HCT116 (cell line): Measurements from ENCODE around the gene TMEM176B. TPM values are rescaled to one million over a fixed set of nuclear protein-coding genes. Genes with fewer than 3 reads are reported as not detected.

Experiments
- ATAC-seq: fragments of 200-7000 bp; cut with Tn5 transposase; 2 replicates; pipeline ENCODE4 v1.9.1; 2020; ENCODE audit warnings: mild to moderate bottlenecking, moderate library complexity
- BruUV-seq: library from RNA; stranded (reverse); fragments of 400-500 nt; replicated peaks from 2 replicates; lab custom pipeline; 2021; lab: Mats Ljungman, UMichigan
- CTCF ChIA-PET: fragments of 300-600 bp; sonication (Branson Sonifier 250); formaldehyde crosslinking; loops from one replicate; lab custom pipeline; 2021; ENCODE audit warnings: antibody characterized with exemption; lab: Charles Lee
- POLR2A ChIA-PET: fragments of 300-600, 350-600 bp; sonication (Branson Sonifier 250); formaldehyde crosslinking; loops from one replicate; lab custom pipeline; 2021; ENCODE audit warnings: antibody characterized with exemption; lab: Charles Lee
- RAD21 ChIA-PET, 2 experiments: fragments of 300-600 bp; sonication (Branson Sonifier 250); formaldehyde crosslinking; loops; one replicate each; lab custom pipeline; 2023; ENCODE audit warnings: low total read pairs in 2 of 2; ENCODE audit not compliant: uncharacterized antibody in 2 of 2, unreplicated experiment in 2 of 2, low non-redundant PET in 1 of 2; lab: Charles Lee
- DNase-seq: peaks from one replicate; pipeline ENCODE4 v3.0.0-alpha.2; 2010; ENCODE audit warnings: low read depth, low spot score
- H2AFZ ChIP-seq: fragments of 200-600 bp; shearing (Covaris generic), sonication (generic); 2 replicates; pipeline ENCODE4 v1.6.1; 2017; ENCODE audit warnings: low read depth, mixed run types, mixed read lengths, antibody characterized with exemption, low read length; ENCODE audit not compliant: poor library complexity, severe bottlenecking
- H3K27ac ChIP-seq: 2 replicates; pipeline ENCODE4 v1.5.1; 2012; ENCODE audit warnings: low read depth, low read length
- H3K27me3 ChIP-seq: fragments of 200-600 bp; sonication (generic); 2 replicates; pipeline ENCODE4 v1.6.1; 2016; ENCODE audit warnings: mixed run types, low read length, mixed read lengths; ENCODE audit not compliant: insufficient read depth
- H3K36me3 ChIP-seq, 2 experiments: fragments of 200-500 bp in 1 of 2; fragments of 200-600 bp in 1 of 2; sonication (Bioruptor generic) in 1 of 2; sonication (generic) in 1 of 2; 2 replicates each; pipeline versions ENCODE4 v1.5.1 to v1.6.1; 2014 to 2016; ENCODE audit warnings: low read length in 2 of 2, inconsistent platforms in 1 of 2, mixed read lengths in 1 of 2, mixed run types in 1 of 2; ENCODE audit not compliant: insufficient read depth in 2 of 2, control insufficient read depth in 1 of 2
- H3K4me1 ChIP-seq, 2 experiments: fragments of 200-600 bp in 1 of 2; sonication (generic) in 1 of 2; 2 replicates each; pipeline versions ENCODE4 v1.5.1 to v1.6.1; 2012 to 2017; ENCODE audit warnings: low read length in 2 of 2, inconsistent platforms in 1 of 2, mild to moderate bottlenecking in 1 of 2, mixed read lengths in 1 of 2, mixed run types in 1 of 2, moderate library complexity in 1 of 2; ENCODE audit not compliant: insufficient read depth in 2 of 2, control insufficient read depth in 1 of 2
- H3K4me2 ChIP-seq: fragments of 200-600 bp; sonication (generic); 2 replicates; pipeline ENCODE4 v1.6.1; 2017; ENCODE audit warnings: mixed run types, low read length, mixed read lengths
- H3K4me3 ChIP-seq, 2 experiments: fragments of 200-600 bp in 1 of 2; sonication (generic) in 1 of 2; replicated peaks in 1 of 2; 2 replicates each; pipeline ENCODE4 v1.5.1; 2011 to 2016; ENCODE audit warnings: low read length in 2 of 2, control low read depth in 1 of 2, low read depth in 1 of 2, mild to moderate bottlenecking in 1 of 2, mixed read lengths in 1 of 2, mixed run types in 1 of 2
- H3K79me2 ChIP-seq: fragments of 200-600 bp; sonication (generic); 2 replicates; pipeline ENCODE4 v1.6.1; 2017; ENCODE audit warnings: mild to moderate bottlenecking, mixed run types, low read length, moderate library complexity, mixed read lengths; ENCODE audit not compliant: insufficient read depth
- H3K9ac ChIP-seq: fragments of 200-600 bp; sonication (generic); 2 replicates; pipeline ENCODE4 v1.6.1; 2016; ENCODE audit warnings: low read length, mixed read lengths
- H3K9me2 ChIP-seq: fragments of 200-600 bp; sonication (generic), shearing (Covaris generic); 2 replicates; pipeline ENCODE4 v1.6.1; 2017; ENCODE audit warnings: mixed run types, mild to moderate bottlenecking, moderate library complexity; ENCODE audit not compliant: insufficient read depth
- H3K9me3 ChIP-seq, 2 experiments: fragments of 200-500 bp in 1 of 2; fragments of 200-600 bp in 1 of 2; sonication (Bioruptor generic) in 1 of 2; sonication (generic) in 1 of 2; 2 replicates each; pipeline ENCODE4 v1.6.1; 2014 to 2017; ENCODE audit warnings: low read length in 2 of 2, mixed read lengths in 2 of 2, inconsistent platforms in 1 of 2, low read depth in 1 of 2, mild to moderate bottlenecking in 1 of 2, mixed run types in 1 of 2, moderate library complexity in 1 of 2; ENCODE audit not compliant: control insufficient read depth in 1 of 2, insufficient read depth in 1 of 2
- H4K20me1 ChIP-seq: fragments of 200-600 bp; sonication (generic), shearing (Covaris generic); 2 replicates; pipeline ENCODE4 v1.6.1; 2017; ENCODE audit warnings: mixed run types, mild to moderate bottlenecking, moderate library complexity; ENCODE audit not compliant: insufficient read depth
- CBX3 ChIP-seq: IDR thresholded peaks from 2 replicates; pipeline ENCODE4 v1.6.1; 2012; ENCODE audit warnings: low read depth
- POLR2A ChIP-seq: IDR thresholded peaks from 2 replicates; pipeline ENCODE4 v1.7.0; 2011; ENCODE audit warnings: borderline replicate concordance; ENCODE audit not compliant: insufficient read depth, insufficient read length; ENCODE audit errors: extremely low read depth
- SRF ChIP-seq: IDR thresholded peaks from 2 replicates; pipeline ENCODE4 v1.6.1; 2012; ENCODE audit warnings: low read depth
- ZFX ChIP-seq: fragments of 450-650 bp; IDR thresholded peaks from 2 replicates; pipeline ENCODE4 v1.6.1; 2017
- intact Hi-C: fragments of 100-400 bp; cut with micrococcal nuclease; formaldehyde crosslinking; loops from 2 replicates; pipeline ENCODE4 v1.10.0; 2022
- total RNA-seq: library from RNA; stranded (reverse); gene quantifications from one replicate; pipeline ENCODE4 v1.2.1, GENCODE V29; 2021; ENCODE audit not compliant: unreplicated experiment
- TF ChIP-seq, protein P1 (sequence below): IDR thresholded peaks from 2 replicates; pipeline ENCODE4 v1.6.1; 2012
- TF ChIP-seq, protein P2 (sequence below): IDR thresholded peaks from 2 replicates; pipeline ENCODE4 v1.6.1; 2012

Gene TMEM176B
- total RNA-seq, 1 experiment from 2014 or later, result 0.42 TPM

DNA sequence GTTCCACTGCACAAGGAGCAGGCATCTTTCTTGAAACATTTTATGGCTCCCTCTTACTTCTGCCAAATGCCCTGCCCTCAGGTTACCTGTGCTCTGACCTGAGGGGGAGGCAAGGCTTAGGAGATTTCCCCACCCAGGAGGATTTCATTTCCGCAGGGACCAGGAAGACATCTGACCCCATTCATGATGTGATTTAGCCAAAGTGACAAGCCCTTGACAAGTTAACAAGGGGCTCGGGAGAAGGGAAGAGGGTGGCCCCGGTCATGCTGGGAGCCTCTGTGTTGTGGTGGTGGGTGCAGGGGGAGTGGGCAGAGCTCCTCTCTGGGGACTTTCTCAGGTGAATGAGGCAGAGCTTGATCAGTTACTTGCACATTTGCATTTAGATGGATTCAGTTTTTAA, 44.0 kb downstream of the TMEM176B start:
- no peaks in the 10 kb centered on the region for H3K4me1 ChIP-seq
- no peak overlapping the region for H3K4me2 ChIP-seq
- TF ChIP-seq CBX3 (no peak), SRF (no peak), POLR2A (no peak)
- TF ChIP-seq, protein P1, sequence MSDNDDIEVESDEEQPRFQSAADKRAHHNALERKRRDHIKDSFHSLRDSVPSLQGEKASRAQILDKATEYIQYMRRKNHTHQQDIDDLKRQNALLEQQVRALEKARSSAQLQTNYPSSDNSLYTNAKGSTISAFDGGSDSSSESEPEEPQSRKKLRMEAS, result no peak
- TF ChIP-seq, protein P2, sequence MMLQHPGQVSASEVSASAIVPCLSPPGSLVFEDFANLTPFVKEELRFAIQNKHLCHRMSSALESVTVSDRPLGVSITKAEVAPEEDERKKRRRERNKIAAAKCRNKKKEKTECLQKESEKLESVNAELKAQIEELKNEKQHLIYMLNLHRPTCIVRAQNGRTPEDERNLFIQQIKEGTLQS, result no peak
- H4K20me1 ChIP-seq, result no peaks in the 10 kb centered on the region; the same call in 1 of the 2 replicates
- H3K27me3 ChIP-seq, result peaks cover 4% of the 10 kb centered on the region
- H3K4me3 ChIP-seq, result no peak overlapping the region
- intact Hi-C loops, result loop anchor here (2.0 to 5.0 kb wide), 2 partner anchors 307 to 469 kb away; no protein-coding TSS in a partner anchor
- H3K9ac ChIP-seq, result no peak overlapping the region
- ATAC-seq (no peak), DNase-seq (no peak)
- BruUV-seq, result no TSS peak
- H2AFZ ChIP-seq, result no peak overlapping the region
- no peak overlapping the region for H3K27ac ChIP-seq
- CTCF ChIA-PET, result no interaction called here
- no peaks in the 10 kb centered on the region for H3K79me2 ChIP-seq
- POLR2A ChIA-PET, result no interaction called here
- H3K9me2 ChIP-seq, result no peaks in the 10 kb centered on the region
- no peaks in the 10 kb centered on the region for H3K36me3 ChIP-seq
- no peaks in the 10 kb centered on the region for H3K9me3 ChIP-seq
- RAD21 ChIA-PET, result no interaction called here

DNA sequence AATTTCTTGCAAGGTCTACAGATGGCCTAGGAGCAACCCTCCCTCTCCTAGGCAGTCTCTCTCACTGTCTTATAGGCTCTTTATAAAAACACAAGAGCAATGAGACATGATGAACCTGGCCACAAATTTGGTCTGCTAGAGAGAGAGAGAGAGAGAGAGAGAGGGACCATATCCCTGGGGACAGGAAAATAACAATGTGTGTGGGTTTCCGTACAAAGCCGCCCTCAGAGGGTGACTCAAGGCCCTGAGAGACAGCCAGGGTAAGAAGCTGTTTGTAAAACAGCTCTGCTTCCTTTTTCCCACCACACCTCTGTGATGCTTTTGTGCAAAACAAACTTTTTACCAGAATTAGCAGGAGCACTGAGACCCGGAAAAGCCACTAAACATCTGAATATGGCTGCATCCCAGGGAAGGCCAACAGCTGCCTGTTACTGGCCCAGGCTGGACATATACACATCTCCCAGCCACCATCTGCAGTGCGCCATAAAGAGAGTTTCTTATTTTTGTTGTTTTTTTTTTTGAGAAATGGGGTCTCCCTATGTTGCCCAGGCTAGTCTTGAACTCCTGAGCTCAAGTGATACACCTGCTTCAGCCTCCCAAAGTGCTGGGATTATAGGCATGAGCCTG, 44.6 kb downstream of the TMEM176B start:
- POLR2A ChIA-PET, result no interaction called here
- no peak overlapping the region for H3K4me2 ChIP-seq
- DNase-seq, result no peak

More for the DNA sequence above, 44.6 kb downstream of the TMEM176B start:
- no peaks in the 10 kb centered on the region for H3K9me2 ChIP-seq
- H3K27ac ChIP-seq, result no peak overlapping the region
- H3K9ac ChIP-seq, result no peak overlapping the region
- H3K79me2 ChIP-seq, result no peaks in the 10 kb centered on the region
- no TSS peak for BruUV-seq
- no peak overlapping the region for H2AFZ ChIP-seq
- no peaks in the 10 kb centered on the region for H3K9me3 ChIP-seq
- H3K4me3 ChIP-seq, result no peak overlapping the region
- ChIA-PET RAD21 (no interaction called here), CTCF (no interaction called here)
- H3K27me3 ChIP-seq, result peaks cover 9% of the 10 kb centered on the region
- H3K36me3 ChIP-seq, result no peaks in the 10 kb centered on the region
- H3K4me1 ChIP-seq, result no peaks in the 10 kb centered on the region
- TF ChIP-seq ZFX, result no peak
- TF ChIP-seq, protein P1, result no peak
- ATAC-seq, result no peak
- intact Hi-C loops, result loop anchor here (2.0 to 5.0 kb wide), 2 partner anchors 307 to 468 kb away; no protein-coding TSS in a partner anchor
- H4K20me1 ChIP-seq, result no peaks in the 10 kb centered on the region; the same call in 1 of the 2 replicates
